ENCODE results near the gene TMUB2.

DNA sequence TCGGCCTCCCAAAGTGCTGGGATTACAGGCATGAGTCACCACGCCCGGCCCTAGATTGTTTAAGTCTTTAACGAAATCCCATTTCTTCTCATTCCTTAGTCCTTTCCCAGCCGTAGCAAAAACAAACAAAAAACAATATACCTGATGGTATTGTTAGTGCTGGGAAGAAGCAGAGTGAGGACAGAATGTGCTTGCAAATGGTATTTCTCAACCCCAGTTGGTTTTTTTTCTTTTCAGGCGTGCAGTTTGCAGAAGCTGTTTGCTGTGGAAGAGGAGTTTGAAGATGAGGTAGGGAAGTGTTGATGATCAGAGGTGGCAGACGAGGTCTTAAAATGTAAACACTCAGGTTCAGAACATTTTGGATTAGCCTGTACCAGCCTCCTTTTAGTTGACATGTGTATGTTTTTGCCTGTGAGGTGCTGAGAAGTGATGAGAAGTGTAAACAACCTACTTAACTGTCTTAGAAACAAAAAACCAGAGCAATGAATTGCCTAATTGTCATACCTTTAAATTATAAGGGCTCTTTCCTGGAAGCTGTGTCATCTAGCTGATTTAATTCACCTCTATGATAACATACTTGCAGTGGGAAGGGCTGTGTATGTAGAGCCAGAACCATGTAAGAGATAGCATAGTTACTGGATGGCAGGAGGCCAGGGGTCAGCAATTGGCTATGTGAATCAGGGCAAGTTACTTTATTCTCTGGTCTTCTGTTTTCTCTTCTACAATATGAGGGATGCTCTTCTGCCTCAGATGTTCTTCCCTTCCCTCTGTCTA lies 41.6 kb upstream of the TMUB2 start:
- no peak for TF ChIP-seq CTCF (IDR thresholded peaks at IDR 0.05; ENCODE audit: low read depth, low read length)
- no peak for TF ChIP-seq EZH2phosphoT487 (IDR thresholded peaks at IDR 0.05; ENCODE audit: low read depth)
